Measurements from ENCODE around the gene TAPT1.

TAPT1 gene

GRCh38 chr4:16250661-16251365, 24.5 kb upstream of the TAPT1 start:
- Histone ChIP-seq H3K27me3 (replicated peaks; ENCODE audit: control insufficient read depth, insufficient read depth, low read length, poor library complexity, severe bottlenecking) (no peaks in the 10 kb centered on the region), H3K9me3 (ENCODE audit: control insufficient read depth, low read length) (no peaks in the 10 kb centered on the region), H3K27ac (ENCODE audit: insufficient read depth, low read length, poor library complexity, severe bottlenecking) (no peak overlapping the region), H3K4me3 (ENCODE audit: insufficient read depth, low read depth, low read length, poor library complexity, severe bottlenecking) (no peak overlapping the region), H3K36me3 (ENCODE audit: control insufficient read depth, insufficient read depth, low read length) (peaks cover 5% of the 10 kb centered on the region), H3K4me1 (ENCODE audit: control insufficient read depth, insufficient read depth, low read length, poor library complexity, severe bottlenecking) (no peaks in the 10 kb centered on the region)
- DNase-seq = no peak

DNA sequence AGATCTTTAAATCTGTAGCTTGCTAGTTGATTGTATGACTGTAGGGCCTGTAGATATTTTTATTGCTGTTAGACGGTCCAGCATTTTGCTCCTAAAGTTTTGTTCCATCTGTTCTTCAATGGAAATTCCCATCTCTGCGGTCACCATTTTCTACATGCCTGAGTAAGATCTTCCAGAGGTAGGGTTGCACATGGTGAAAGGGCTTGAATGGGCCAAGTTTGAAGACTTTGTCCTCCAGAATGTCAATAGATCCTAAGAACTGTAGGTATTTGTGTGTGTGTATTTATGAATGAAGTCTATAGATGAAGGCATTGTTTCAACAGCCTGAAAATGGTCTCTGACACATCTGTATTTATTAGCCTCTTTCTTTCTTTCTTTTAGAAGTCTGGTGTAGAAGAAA, 22.3 kb upstream of the TAPT1 start:
- H3K27ac ChIP-seq (ENCODE audit: insufficient read depth, low read length, poor library complexity, severe bottlenecking) = no peak overlapping the region
- no peak for DNase-seq
- peaks cover 5% of the 10 kb centered on the region for H3K36me3 ChIP-seq (ENCODE audit: control insufficient read depth, insufficient read depth, low read length)
- H3K27me3 ChIP-seq (replicated peaks; ENCODE audit: control insufficient read depth, insufficient read depth, low read length, poor library complexity, severe bottlenecking) = no peaks in the 10 kb centered on the region
- H3K4me3 ChIP-seq (ENCODE audit: insufficient read depth, low read depth, low read length, poor library complexity, severe bottlenecking) = no peak overlapping the region
- H3K4me1 ChIP-seq (ENCODE audit: control insufficient read depth, insufficient read depth, low read length, poor library complexity, severe bottlenecking) = no peaks in the 10 kb centered on the region
- no peaks in the 10 kb centered on the region for H3K9me3 ChIP-seq (ENCODE audit: control insufficient read depth, low read length)

DNA sequence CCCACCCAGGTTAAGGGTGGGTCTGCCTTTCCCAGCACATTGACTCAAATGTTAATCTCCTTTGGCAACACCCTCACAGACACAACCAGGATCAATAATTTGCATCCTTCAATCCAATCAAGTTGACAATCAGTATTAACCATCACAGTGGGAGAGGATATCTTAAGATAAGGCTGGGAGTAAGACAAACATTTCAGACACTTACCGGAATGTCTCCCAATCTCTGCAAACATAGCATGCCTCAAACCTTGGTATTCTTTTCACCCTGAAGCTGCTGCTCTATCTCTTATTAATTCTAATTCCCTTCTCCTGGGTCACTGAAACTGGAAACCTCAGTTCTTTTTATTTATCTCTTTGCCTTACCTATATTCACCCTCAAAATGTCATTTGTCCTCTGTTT, 19.0 kb upstream of the TAPT1 start:
- Histone ChIP-seq H3K4me1 (ENCODE audit: control insufficient read depth, insufficient read depth, low read length, poor library complexity, severe bottlenecking) (no peaks in the 10 kb centered on the region), H3K4me3 (ENCODE audit: insufficient read depth, low read depth, low read length, poor library complexity, severe bottlenecking) (no peak overlapping the region), H3K27me3 (replicated peaks; ENCODE audit: control insufficient read depth, insufficient read depth, low read length, poor library complexity, severe bottlenecking) (no peaks in the 10 kb centered on the region), H3K36me3 (ENCODE audit: control insufficient read depth, insufficient read depth, low read length) (no peaks in the 10 kb centered on the region), H3K9me3 (ENCODE audit: control insufficient read depth, low read length) (no peaks in the 10 kb centered on the region), H3K27ac (ENCODE audit: insufficient read depth, low read length, poor library complexity, severe bottlenecking) (no peak overlapping the region)
- no peak for DNase-seq

DNA sequence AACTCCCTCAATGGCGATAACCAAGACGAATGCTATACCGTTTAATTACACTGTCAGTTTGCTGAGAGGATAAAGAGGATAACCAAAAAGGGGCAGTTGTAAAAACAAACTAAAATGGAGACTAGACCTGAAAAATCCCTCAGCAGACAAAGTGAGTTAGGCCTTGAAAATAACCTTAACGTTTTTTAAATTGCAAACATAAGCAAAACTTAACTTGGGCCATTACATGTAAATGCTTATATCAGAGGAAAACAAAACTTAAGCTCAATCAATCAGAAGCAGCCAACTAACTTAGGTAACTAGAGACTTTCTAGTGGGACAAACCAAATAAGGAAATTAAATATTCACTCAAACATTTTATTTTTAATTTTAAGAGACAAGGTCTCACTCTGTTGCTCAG, 17.0 kb upstream of the TAPT1 start:
- Histone ChIP-seq H3K27ac (ENCODE audit: insufficient read depth, low read length, poor library complexity, severe bottlenecking) (no peak overlapping the region), H3K4me3 (ENCODE audit: insufficient read depth, low read depth, low read length, poor library complexity, severe bottlenecking) (no peak overlapping the region), H3K27me3 (replicated peaks; ENCODE audit: control insufficient read depth, insufficient read depth, low read length, poor library complexity, severe bottlenecking) (no peaks in the 10 kb centered on the region), H3K4me1 (ENCODE audit: control insufficient read depth, insufficient read depth, low read length, poor library complexity, severe bottlenecking) (no peaks in the 10 kb centered on the region), H3K36me3 (ENCODE audit: control insufficient read depth, insufficient read depth, low read length) (no peaks in the 10 kb centered on the region), H3K9me3 (ENCODE audit: control insufficient read depth, low read length) (no peaks in the 10 kb centered on the region)
- no peak for DNase-seq

DNA sequence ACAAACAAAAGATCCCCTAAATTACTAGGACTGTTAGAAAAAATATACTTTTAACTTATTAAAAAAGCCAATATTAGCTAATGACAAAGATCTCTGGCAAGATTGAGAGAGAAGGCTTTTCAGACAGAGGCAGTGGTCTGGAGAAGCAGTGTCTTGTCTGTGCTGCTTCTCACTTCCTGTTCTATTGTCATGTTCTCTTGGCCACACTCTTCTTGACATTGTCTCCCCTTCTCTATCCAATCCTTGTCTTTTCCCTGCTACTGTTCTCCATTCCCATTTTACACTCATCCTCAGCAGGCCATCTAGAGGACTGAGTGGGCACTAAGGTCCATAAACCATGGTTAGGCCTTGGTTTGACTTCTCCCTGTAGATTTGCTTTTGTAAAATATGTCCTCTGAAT, 14.0 kb upstream of the TAPT1 start:
- Histone ChIP-seq H3K27ac (ENCODE audit: insufficient read depth, low read length, poor library complexity, severe bottlenecking) (no peak overlapping the region), H3K36me3 (ENCODE audit: control insufficient read depth, insufficient read depth, low read length) (no peaks in the 10 kb centered on the region), H3K4me1 (ENCODE audit: control insufficient read depth, insufficient read depth, low read length, poor library complexity, severe bottlenecking) (no peaks in the 10 kb centered on the region), H3K9me3 (ENCODE audit: control insufficient read depth, low read length) (no peaks in the 10 kb centered on the region), H3K4me3 (ENCODE audit: insufficient read depth, low read depth, low read length, poor library complexity, severe bottlenecking) (no peak overlapping the region), H3K27me3 (replicated peaks; ENCODE audit: control insufficient read depth, insufficient read depth, low read length, poor library complexity, severe bottlenecking) (no peaks in the 10 kb centered on the region)
- DNase-seq = no peak

- H3K9me3 ChIP-seq (ENCODE audit: control insufficient read depth, low read length) = no peaks in the 10 kb centered on the region
- H3K36me3 ChIP-seq (ENCODE audit: control insufficient read depth, insufficient read depth, low read length) = no peaks in the 10 kb centered on the region
- H3K27ac ChIP-seq (ENCODE audit: insufficient read depth, low read length, poor library complexity, severe bottlenecking) = no peak overlapping the region
- DNase-seq = no peak
- no peak overlapping the region for H3K4me3 ChIP-seq (ENCODE audit: insufficient read depth, low read depth, low read length, poor library complexity, severe bottlenecking)
- no peaks in the 10 kb centered on the region for H3K4me1 ChIP-seq (ENCODE audit: control insufficient read depth, insufficient read depth, low read length, poor library complexity, severe bottlenecking)
- H3K27me3 ChIP-seq (replicated peaks; ENCODE audit: control insufficient read depth, insufficient read depth, low read length, poor library complexity, severe bottlenecking) = no peaks in the 10 kb centered on the region
These were observed 12.8 kb upstream of the TAPT1 start for GRCh38 chr4:16239086-16239485.

- no peaks in the 10 kb centered on the region for H3K4me1 ChIP-seq (ENCODE audit: control insufficient read depth, insufficient read depth, low read length, poor library complexity, severe bottlenecking)
- no peak overlapping the region for H3K27ac ChIP-seq (ENCODE audit: insufficient read depth, low read length, poor library complexity, severe bottlenecking)
- H3K36me3 ChIP-seq (ENCODE audit: control insufficient read depth, insufficient read depth, low read length) = no peaks in the 10 kb centered on the region
- H3K9me3 ChIP-seq (ENCODE audit: control insufficient read depth, low read length) = no peaks in the 10 kb centered on the region
- no peak overlapping the region for H3K4me3 ChIP-seq (ENCODE audit: insufficient read depth, low read depth, low read length, poor library complexity, severe bottlenecking)
- no peak for DNase-seq
- no peaks in the 10 kb centered on the region for H3K27me3 ChIP-seq (replicated peaks; ENCODE audit: control insufficient read depth, insufficient read depth, low read length, poor library complexity, severe bottlenecking)
These were observed 12.1 kb upstream of the TAPT1 start for GRCh38 chr4:16238327-16238726.

GRCh38 chr4:16237715-16238114, 11.4 kb upstream of the TAPT1 start:
- H3K4me3 ChIP-seq (ENCODE audit: insufficient read depth, low read depth, low read length, poor library complexity, severe bottlenecking) = no peak overlapping the region
- H3K9me3 ChIP-seq (ENCODE audit: control insufficient read depth, low read length) = no peaks in the 10 kb centered on the region
- DNase-seq = no peak
- H3K4me1 ChIP-seq (ENCODE audit: control insufficient read depth, insufficient read depth, low read length, poor library complexity, severe bottlenecking) = no peaks in the 10 kb centered on the region
- no peaks in the 10 kb centered on the region for H3K36me3 ChIP-seq (ENCODE audit: control insufficient read depth, insufficient read depth, low read length)
- no peaks in the 10 kb centered on the region for H3K27me3 ChIP-seq (replicated peaks; ENCODE audit: control insufficient read depth, insufficient read depth, low read length, poor library complexity, severe bottlenecking)
- H3K27ac ChIP-seq (ENCODE audit: insufficient read depth, low read length, poor library complexity, severe bottlenecking) = no peak overlapping the region

DNA sequence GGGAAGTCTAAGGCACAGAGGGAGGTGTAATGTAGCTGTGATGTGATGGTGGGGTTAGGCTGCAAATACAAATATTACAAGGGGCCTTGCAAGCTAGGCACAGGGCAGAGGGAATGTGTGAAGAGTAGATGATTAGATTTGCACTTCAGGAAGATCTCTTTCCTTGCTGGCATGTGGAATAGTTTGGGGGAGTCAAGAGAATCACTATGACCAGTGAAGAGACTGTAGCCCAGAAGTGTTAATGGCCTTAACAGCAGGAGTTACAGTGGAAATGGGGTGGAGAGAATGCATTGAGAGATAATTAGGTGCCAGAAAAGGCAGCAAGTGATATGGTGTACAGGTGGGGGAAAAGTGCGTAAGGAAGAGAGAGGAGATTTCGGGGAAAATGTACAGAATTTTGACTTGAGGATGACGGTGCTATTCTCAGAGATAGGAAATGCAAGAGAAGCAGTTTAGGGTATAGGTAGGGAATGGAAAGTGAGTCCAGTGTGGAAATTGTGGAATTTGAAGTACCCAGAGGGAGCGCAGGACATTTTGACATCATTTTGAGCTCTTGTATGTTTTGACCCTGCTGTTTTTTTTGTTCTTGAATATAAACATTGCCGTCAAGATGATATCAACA, 10.2 kb upstream of the TAPT1 start:
- H3K4me3 ChIP-seq (ENCODE audit: insufficient read depth, low read depth, low read length, poor library complexity, severe bottlenecking) = no peak overlapping the region
- H3K36me3 ChIP-seq (ENCODE audit: control insufficient read depth, insufficient read depth, low read length) = no peaks in the 10 kb centered on the region
- no peaks in the 10 kb centered on the region for H3K9me3 ChIP-seq (ENCODE audit: control insufficient read depth, low read length)
- no peaks in the 10 kb centered on the region for H3K27me3 ChIP-seq (replicated peaks; ENCODE audit: control insufficient read depth, insufficient read depth, low read length, poor library complexity, severe bottlenecking)
- H3K27ac ChIP-seq (ENCODE audit: insufficient read depth, low read length, poor library complexity, severe bottlenecking) = no peak overlapping the region
- no peaks in the 10 kb centered on the region for H3K4me1 ChIP-seq (ENCODE audit: control insufficient read depth, insufficient read depth, low read length, poor library complexity, severe bottlenecking)
- no peak for DNase-seq

DNA sequence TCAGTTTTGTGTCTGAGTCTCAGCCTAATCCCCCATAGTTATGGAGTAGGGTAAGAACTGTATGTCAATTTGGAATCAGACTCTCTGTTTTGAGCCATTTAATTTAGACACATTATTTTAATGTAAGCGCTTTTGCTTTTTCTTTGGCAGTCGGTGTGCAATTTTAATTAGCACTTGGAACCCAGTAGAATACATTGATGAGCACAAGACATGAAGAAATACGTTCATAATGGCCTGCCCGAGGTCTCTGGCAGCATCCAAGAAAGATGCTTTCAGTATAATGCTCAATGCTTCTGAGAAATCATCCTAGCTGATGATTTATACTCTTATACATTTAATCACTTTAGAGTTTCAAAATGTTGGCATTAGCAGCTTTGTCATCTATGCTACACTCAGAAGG, 8.9 kb upstream of the TAPT1 start:
- Histone ChIP-seq H3K4me1 (ENCODE audit: control insufficient read depth, insufficient read depth, low read length, poor library complexity, severe bottlenecking) (no peaks in the 10 kb centered on the region), H3K27ac (ENCODE audit: insufficient read depth, low read length, poor library complexity, severe bottlenecking) (no peak overlapping the region), H3K4me3 (ENCODE audit: insufficient read depth, low read depth, low read length, poor library complexity, severe bottlenecking) (no peak overlapping the region), H3K27me3 (replicated peaks; ENCODE audit: control insufficient read depth, insufficient read depth, low read length, poor library complexity, severe bottlenecking) (no peaks in the 10 kb centered on the region), H3K36me3 (ENCODE audit: control insufficient read depth, insufficient read depth, low read length) (no peaks in the 10 kb centered on the region), H3K9me3 (ENCODE audit: control insufficient read depth, low read length) (no peaks in the 10 kb centered on the region)
- DNase-seq = no peak
